ENCODE data around the gene DTX4.
A peak's percentile ranks its signal among the peaks of the same experiment; 100 is the strongest.

Gene DTX4

GRCh38 chr11:59173080-59173963, 1.4 kb downstream of the DTX4 start:
- peak; percentile 32 for DNase-seq (ENCODE audit: low spot score)

GRCh38 chr11:59173964-59174663, 2.2 kb downstream of the DTX4 start:
- peak; percentile 39 for DNase-seq (ENCODE audit: low spot score)

- peak; percentile 50 for DNase-seq (ENCODE audit: low spot score)
These were observed 2.7 kb downstream of the DTX4 start for GRCh38 chr11:59174664-59175033.

GRCh38 chr11:59175091-59175501, 3.2 kb downstream of the DTX4 start:
- DNase-seq (ENCODE audit: low spot score): no peak

GRCh38 chr11:59176330-59176729, 4.4 kb downstream of the DTX4 start:
- DNase-seq (ENCODE audit: low spot score): no peak

GRCh38 chr11:59178402-59178801, 6.5 kb downstream of the DTX4 start:
- DNase-seq (ENCODE audit: low spot score): no peak

- DNase-seq (ENCODE audit: low spot score): no peak
These were observed 7.2 kb downstream of the DTX4 start for GRCh38 chr11:59179121-59179520.

- peak; percentile 89 for DNase-seq (ENCODE audit: low spot score)
These were observed 8.3 kb downstream of the DTX4 start for GRCh38 chr11:59180168-59180776.

GRCh38 chr11:59180907-59181306, 9.0 kb downstream of the DTX4 start:
- no peak for DNase-seq (ENCODE audit: low spot score)

GRCh38 chr11:59181746-59182456, 10.0 kb downstream of the DTX4 start:
- DNase-seq (ENCODE audit: low spot score): no peak

- no peak for DNase-seq (ENCODE audit: low spot score)
These were observed 10.7 kb downstream of the DTX4 start for GRCh38 chr11:59182457-59183151.

GRCh38 chr11:59183771-59184170, 11.8 kb downstream of the DTX4 start:
- no peak for DNase-seq (ENCODE audit: low spot score)

- DNase-seq (ENCODE audit: low spot score): no peak
These were observed 12.9 kb downstream of the DTX4 start for GRCh38 chr11:59184691-59185339.

- no peak for DNase-seq (ENCODE audit: low spot score)
These were observed 13.5 kb downstream of the DTX4 start for GRCh38 chr11:59185386-59185945.

- DNase-seq (ENCODE audit: low spot score): no peak
These were observed 14.2 kb downstream of the DTX4 start for GRCh38 chr11:59186130-59186594.

- no peak for DNase-seq (ENCODE audit: low spot score)
These were observed 15.1 kb downstream of the DTX4 start for GRCh38 chr11:59187035-59187434.

- no peak for DNase-seq (ENCODE audit: low spot score)
These were observed 15.7 kb downstream of the DTX4 start for GRCh38 chr11:59187587-59187986.

GRCh38 chr11:59188954-59189353, 17.0 kb downstream of the DTX4 start:
- no peak for DNase-seq (ENCODE audit: low spot score)

GRCh38 chr11:59189986-59190385, 18.1 kb downstream of the DTX4 start:
- no peak for DNase-seq (ENCODE audit: low spot score)

GRCh38 chr11:59191095-59191494, 19.2 kb downstream of the DTX4 start:
- DNase-seq (ENCODE audit: low spot score): no peak

- DNase-seq (ENCODE audit: low spot score): no peak
These were observed 20.0 kb downstream of the DTX4 start for GRCh38 chr11:59191890-59192289.
